GM18498 (cell line): Measurements from ENCODE around the gene TDRKH.

Source experiments
- ATAC-seq: cut with Tn5 transposase; IDR thresholded peaks from one replicate; pipeline ENCODE4 v1.9.1; 2021; ENCODE audit warnings: mild to moderate bottlenecking, moderate library complexity; ENCODE audit not compliant: unreplicated experiment

TDRKH gene

DNA sequence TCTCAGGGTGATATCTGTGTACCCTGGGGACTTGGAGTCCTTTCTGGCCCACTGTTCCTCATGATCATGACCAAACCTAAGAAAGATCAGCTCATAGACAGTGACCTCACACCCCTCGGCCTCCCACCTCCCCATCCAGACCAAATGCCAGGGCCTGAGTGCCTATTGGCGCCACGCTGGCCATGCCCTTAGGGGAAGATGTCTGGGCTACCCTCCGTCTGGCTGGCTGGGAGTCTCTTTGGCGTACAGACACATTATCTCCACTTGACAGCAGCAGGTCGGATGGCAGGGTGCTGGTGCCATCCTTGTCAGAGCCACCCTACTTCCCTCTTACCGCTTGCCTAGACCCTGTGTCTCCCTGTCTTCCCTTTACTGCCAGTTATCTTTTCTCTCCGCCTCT is 32.9 kb upstream of the TDRKH start:
- ATAC-seq = no peak

DNA sequence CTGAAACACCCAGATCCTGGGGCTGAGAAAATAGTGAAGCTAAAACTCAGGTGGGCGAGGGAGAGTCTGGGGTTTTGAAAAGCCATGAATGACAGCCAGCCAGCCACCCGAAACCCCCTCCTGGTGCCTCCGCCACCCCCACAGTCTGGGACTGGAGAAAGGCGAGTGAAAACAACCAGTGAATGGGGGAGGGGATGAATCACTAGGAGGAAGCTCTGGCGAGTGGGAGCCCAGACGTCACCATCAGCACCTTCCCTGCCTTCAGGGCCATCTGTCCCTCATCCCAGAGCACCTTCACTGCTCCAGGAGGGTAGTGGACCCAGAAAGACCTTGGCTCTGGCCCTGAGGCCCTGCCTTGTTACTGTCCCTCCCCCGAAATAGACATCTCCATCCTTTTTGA is 32.1 kb upstream of the TDRKH start:
- ATAC-seq = no peak

DNA sequence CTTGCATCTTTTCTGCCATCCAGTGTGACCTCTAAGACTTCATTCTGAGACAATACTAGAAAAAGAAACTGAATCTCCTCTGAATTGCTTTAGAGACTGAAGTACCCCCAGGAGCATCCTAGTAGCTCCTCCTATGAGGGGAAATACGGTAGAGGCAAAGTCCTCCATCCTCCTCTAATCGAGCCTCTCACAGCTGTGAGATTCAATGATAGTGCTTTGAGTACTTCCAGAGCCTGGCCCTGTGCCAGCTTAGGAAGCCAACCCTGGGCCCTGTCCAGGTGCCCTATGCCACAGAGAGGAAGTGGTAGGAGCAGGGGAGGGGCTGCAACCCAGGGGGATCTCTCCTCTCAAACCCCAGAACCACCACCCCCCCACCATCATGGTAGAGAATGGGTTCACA is 30.6 kb upstream of the TDRKH start:
- no peak for ATAC-seq

DNA sequence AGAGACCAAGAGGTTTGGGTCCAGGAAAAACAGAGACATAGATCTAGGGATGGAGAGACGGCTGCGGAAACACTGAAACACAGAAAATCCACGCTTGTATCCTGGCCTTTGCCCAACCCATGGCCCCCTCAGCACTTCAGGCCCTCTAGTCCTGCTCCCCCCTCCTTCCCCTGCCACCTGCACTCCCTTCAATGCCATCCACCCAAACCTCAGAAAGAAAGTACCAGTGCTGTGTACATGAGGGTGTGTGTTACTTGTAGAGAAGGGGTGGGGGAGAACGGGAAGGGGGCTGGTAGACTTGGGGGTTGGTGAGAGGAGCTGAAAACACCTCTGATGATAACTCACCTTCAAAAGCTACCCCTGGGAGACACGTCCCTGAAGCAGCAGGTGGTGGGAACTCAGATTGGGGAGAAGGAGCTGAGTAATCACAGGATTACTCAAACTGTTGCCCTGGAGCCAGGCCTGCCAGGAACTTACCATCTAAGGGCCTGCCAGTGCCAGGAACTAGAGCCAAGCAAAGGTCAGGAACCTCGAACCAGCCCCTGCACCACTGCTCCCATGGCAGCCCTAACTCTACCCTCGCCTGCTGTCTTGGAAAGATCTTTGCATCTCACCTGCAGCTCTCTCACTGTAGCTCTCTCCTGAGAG is 29.8 kb upstream of the TDRKH start:
- no peak for ATAC-seq

DNA sequence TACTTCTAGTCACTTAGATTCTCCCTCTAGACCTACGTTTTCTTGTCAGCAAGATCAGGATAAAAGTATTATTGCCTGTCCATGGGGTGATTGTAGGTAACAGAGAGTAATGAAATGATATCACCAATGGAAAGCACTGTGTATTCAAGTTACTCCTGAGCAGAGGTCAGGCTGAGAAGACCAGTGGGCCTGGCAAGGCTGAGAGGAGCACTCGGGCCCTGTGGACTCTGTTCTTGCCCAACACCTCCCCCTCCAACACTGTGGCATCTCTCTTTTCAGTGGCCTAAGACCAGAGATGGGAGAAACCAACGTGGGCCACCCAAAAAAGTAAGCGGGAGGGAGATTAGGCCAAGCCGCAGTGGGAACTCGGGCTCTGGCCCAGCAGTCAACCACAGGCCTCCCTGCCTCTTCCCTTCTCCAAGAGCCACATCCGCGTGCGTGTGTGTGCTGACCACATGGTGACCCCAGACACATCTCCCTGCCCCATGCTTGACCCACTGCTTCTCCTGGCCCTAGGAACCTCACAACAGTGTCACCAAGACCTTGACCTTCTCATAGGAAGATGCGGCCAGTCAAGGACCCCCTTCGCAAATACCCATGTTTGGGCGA is 29.0 kb upstream of the TDRKH start:
- no peak for ATAC-seq

DNA sequence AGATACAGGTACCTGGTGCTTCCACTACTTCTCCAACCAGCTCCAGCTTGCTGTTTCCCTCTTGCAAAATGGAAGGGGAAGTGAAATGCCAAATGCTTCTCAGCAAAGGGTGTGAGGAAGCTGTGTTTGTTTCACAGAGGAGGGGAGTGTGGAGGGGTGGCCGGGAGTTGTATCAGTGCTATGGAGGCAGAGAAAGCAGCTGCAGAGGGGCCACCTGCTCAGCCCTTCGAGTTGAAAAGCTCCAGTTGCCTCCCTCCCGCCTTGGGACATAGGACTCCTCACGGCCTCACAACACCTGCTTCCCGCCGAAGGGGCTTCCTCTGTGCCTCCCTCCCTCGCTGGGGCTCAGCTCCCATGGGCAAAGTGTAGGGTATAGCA is 27.0 kb upstream of the TDRKH start:
- no peak for ATAC-seq

DNA sequence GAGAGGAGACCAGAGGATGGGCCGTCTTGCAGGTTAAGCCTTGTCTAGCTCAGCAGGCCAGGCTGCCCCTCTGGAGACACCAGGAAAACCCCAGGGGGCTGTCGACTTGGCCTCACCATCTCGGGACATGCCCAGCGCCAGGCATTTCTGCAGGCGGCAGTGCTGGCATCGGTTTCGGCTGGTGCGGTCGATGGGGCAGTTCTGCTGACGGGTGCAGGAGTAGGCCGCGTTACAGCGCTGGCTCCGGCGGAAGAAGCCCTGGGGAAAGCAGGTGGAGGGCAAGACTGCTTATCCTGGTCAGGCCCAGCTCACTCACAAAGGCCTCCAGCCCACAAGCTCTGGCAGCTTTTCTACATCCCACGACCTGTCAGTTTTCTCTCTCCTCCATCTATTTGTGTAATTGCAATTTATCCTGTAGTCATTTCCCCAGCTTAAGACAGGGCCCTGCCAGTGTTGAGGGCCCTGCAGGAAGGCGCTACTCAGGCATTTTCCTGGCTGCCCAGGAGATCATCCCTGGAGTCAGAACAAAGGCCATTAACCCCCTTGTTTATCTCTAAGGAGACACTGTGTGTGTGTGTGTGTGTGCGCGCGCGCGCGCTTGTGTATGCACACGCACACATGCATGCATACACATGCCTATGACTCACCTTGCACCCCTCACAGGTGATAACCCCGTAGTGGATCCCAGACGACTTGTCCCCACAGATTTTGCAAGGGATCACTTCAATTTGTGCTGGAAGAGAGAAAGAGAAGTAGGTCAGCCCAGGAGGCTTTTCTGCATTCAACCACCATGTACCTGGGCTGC is 26.4 kb upstream of the TDRKH start:
- no peak for ATAC-seq

DNA sequence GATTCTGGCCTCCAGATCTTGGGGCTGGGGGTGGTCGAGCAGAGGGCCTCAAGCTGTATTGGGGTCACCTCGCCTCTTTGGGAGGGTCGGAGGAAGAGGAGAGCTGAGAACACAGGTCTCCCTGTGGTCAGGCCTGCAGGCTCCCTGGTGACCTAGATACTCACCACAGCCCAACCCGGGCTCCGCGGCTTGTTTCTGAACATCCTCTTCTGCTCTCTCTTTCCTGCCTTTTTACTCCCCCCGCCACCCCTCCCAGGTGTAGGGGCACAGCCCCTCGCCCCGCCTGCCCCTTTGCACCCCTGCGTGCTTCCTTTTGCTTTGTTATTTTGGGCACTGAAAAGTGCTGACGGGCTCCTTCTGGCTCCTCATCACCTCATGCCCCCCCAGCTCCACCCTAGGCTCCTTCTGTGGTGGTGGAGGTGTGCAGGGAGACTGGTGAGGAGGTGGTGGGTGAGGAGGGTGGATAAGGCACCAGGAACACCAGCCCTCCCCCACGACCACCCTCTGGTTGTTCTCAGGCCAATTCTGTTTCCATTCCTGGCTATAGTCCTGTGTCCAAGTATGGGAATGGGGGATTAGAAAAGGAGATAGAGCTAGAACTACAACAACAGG is 25.5 kb upstream of the TDRKH start:
- no peak for ATAC-seq

DNA sequence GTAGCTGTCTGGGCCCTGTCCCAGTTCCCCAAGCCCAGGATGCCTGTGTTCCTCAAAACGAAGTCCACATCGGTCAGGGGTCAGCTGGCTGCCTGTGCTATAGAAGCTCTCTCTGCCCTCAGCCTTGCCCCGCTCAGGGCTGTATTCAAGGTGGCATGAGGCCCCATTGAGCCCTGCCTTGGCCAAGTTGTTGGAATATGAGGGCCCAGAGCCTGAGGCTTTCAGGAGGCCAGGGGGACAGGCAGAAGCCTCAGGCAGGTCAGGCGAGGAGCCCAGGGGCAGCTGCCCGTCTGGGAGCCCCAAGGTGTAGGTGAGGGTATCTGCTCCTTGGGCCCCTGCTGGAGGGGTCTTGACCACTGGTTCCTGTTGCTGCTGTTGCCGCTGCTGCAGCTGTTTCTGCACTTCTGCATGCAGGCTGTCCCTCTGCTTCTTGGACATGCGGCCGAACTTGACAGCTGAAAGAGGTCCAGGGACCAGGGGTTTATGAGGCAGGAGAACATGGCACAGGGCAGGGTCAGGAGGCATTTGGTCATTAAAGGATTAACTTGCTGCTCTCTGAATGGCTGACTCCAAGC is 24.8 kb upstream of the TDRKH start:
- ATAC-seq = no peak

DNA sequence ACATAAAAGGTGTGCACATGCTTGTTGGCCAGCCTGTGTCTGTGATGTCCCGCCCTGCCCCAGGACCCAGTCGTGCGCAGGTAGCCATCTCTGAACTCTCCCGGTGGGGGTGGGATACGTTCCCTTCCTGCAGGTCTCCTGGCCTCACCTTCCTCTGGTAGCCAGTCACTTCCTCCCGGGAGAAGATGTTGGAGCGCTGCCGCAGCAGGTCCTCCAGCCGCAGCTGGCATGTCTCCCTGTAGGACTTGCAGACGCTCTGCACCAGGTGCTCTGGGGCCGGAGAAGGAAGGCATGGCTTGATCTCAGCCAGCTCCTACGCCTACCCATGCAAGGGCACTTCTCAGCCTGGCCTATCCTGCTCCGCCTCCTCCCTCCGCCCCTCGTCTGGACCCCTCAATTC is 24.1 kb upstream of the TDRKH start:
- ATAC-seq = no peak

DNA sequence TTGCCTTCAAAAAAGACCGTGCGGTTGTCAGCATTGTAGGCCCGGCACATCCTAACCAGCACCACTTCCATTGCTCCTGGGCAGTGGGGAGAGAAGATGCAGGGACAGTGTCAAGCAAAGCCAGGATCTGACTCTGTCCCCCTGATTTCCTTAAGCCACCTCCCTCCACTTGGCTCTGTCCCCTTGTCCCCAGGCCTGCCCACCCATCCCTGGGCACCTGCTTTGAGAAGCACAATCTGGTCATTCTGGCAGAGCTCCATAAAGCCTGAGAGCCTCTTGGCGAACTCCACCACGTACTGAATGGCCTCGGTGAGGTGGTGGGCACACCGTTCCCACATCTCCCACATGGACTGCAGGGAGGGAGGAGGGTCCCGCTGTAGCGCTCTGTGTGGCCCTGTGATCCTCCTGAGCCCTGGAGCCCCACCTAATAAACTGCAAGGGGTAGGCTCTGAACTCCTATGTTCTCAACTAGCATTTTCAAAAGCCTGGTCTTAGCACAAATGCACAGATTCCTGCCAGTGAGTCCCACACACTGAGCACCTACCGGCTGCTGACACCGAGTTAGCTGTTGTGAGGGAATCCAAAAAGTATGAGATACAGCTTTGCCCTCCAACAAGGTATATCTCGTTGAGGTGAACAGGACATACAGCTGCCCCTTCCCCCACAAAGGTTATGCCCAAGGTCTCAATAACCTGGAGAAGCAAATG is 23.1 kb upstream of the TDRKH start:
- ATAC-seq = no peak

DNA sequence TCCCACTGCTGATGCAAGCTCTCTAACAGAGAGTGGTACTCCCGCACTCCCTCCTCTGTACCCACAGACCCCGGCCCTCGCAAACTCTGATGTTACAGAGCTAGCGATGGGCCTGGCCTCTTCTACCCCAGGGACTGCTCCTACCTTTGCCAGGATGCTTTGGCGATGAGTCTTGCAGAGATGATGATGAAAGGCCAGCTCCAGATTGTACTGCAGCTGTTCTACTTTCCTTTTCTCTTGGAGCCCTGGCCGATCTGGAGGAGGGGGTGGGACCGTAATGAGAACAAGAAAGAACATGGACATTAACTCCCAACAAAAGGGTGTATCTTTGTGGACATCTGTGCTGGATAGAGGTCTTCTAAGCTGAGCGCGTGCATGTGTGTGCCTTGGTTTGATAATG is 20.9 kb upstream of the TDRKH start:
- no peak for ATAC-seq

DNA sequence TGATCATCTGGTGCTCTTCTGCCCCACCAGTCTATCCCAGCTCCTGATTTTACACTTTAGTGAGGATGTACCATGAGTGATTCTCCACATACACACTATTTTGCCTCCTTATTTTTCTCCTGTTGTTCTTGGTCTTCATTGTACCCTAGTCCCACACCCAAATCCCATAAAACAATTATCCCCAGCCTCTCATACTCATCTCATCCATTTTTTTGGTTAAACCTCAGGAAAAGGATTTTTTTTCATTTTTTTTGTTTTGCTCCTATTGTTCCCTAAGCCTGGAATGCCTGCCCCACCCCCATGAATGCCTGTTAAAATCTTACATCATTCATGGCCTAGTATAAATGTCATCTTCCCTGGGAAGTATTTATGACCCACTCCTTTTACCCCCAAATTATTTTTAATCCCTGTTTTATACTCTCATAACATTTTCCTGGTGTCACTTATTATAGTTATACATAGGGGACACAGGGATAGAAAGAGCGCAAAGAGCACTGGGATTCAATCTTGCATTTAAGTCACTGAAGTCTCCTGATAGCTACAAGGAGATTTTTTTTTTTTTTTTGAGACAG is 19.8 kb upstream of the TDRKH start:
- no peak for ATAC-seq

DNA sequence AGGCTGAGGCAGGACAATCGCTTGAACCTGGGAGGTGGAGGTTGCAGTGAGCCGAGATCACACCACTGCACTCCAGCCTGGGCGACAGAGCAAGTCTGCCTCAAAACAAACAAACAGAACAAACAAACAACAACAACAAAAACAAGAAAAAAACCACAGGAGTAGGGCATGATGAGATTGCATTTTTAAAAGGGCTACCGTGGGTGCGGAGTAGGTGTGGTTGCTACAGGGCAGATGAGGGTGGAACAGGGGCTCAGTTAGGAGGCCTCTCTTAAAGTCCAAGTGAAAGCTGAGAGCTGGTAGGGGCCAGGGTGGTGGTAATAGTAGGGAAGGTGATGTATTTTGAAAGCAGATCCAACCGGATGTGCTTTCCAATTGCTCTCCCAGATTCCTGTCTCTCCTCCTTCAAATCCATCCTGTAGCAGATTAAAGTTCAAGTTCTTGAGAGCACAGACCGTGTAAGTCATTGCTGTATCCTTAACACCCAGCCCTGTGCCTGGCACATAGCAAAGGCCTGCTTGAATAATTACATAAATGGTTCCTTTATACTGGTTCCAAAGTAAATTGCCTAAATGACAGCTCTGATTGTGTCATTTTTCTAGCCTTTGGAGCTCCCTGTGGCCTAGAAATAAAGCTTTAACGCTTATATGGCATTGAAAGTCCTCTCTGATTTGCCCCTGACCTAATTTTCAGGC is 19.1 kb upstream of the TDRKH start:
- no peak for ATAC-seq

DNA sequence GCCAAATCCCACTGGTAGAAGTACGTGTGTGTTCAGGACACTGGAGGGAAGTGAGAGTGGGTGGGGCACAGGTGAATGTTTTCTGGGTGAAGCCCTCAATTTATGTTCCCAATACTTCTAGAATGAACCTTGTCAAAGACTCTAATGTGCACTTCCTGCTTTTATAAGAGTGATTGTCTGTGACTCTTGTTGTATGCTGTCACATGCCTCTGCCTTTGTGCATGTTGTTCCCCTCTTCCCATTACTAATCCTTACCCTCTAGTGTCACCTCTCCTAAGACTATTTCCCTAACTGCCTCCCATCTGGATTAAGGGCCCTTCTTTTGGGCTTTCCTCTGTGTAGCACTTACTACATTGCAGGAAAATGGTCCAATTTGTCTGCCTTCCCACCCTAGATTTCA is 17.5 kb upstream of the TDRKH start:
- no peak for ATAC-seq

DNA sequence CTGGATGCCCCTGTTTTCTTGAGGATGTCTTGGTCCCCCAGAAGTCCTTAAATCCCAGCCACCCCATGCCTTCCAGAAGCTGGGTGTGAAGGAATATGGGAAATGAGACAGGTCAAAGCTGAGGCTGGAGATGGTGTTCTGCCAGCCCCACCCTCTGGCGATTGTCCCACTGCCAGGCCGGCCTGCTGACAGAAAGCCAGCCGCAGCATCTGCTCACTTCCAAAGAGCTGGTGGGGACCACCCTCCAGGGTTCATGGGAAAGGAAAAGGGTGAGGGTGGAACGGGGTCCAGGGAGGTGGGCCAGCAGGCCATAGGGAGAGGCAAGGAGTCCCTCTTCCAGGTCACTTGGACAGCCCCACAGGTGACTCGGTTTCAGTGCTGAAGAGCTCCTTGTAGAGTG is 16.8 kb upstream of the TDRKH start:
- ATAC-seq = no peak

DNA sequence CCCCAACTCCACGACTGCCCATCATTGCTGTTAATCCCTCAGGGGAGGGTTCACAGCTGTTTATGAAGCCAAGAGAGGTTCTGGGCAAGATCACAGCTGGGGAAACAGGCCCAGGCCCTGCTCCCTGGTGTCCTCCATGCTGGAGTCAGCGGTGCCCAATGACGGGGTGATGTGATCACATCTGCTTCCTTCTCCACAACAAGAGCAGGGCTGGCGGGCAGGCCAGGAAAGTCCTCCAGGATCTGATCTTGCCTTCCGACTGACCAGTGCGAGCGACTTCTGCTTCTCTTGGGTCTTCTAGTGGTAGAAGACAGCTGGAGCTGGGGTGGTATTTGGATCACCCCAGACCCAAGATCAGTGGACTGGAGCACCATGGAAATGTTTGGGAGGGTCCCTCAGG is 15.9 kb upstream of the TDRKH start:
- ATAC-seq = no peak

DNA sequence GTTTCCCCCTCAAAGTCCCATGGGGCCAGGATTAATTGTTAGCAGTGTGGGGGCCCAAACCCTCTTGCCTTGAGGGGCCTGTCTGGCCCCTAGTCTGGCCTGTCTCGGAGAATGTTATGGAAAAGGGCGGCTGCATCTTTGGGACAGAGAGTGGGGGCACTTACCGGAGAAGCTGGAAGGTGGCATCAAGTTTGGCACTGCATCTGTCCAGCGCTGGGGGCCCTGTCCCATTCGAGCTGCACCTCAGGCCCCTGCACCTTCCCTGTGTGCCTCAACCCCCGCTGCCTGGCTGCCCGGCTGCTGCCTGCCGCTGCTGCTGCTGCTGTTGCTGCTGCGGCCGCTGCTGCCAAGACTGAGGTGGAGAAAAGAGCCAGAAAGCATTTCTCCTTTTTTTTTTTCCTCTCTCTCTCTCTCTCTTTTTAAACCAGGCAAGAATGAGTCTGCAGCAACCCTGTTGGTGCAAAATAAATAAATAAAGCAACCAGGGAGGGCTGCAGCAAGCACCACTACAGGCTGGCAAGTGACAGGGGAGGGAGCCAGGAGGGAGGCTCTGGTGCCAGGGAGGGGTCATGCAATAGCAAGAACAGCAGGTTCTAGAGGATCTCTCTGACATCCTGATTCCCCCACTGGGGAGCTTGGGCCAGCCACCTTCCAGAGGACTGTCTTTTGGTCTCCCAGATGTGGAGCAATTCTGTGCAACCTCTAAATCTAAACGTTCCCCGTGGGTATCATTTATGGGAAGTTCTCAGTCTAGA is 14.9 kb upstream of the TDRKH start, which contains the start of gene LINGO4:
LINGO4 (minus strand) TSS at position 354 of the 755 bp plus-strand sequence. CDS start 2,715 bp downstream, outside the sequence.
- ATAC-seq = no peak

DNA sequence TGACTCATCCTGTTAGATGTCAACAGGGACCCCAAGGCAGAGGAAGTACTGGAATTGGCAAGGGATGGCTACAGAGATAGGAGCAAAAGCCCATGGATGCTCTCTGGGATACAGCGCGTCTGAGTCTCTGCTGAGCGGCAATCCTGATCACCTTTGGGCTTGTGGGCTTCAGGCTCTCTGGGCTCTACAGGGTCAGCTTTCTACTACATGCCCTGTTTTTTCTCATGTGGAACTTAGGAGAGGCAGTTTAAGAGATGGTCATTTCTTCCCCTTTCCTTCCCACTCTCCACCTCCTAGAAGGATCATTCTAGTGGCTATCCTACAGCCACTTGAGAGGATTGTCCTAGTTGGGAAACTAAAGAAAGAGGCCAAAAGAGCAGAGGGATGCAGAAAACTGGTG is 13.6 kb upstream of the TDRKH start:
- ATAC-seq = no peak
